ENCODE results near the gene LAMA2.

DNA sequence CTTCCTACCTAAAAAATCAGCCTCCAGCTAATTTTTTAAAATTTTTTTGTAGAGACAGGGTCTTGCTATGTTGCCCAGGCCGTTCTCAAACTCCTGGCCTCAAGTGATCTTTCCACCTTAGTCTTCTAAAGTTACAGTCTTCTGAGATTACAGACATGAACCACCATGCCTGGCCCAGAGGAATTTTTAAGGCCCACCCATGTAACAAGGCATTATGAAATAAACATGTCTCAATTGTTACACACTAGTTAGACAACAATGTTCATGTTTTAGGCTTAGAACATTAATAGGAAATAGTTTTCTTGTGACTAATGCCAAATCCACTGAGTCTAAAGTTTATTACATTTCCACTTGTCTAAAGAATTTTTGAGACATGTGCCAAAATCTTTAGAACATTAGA is 221.2 kb downstream of the LAMA2 start:
- TF ChIP-seq EZH2phosphoT487 (IDR thresholded peaks at IDR 0.05; ENCODE audit: borderline replicate concordance): no peak
- TF ChIP-seq, protein P1, sequence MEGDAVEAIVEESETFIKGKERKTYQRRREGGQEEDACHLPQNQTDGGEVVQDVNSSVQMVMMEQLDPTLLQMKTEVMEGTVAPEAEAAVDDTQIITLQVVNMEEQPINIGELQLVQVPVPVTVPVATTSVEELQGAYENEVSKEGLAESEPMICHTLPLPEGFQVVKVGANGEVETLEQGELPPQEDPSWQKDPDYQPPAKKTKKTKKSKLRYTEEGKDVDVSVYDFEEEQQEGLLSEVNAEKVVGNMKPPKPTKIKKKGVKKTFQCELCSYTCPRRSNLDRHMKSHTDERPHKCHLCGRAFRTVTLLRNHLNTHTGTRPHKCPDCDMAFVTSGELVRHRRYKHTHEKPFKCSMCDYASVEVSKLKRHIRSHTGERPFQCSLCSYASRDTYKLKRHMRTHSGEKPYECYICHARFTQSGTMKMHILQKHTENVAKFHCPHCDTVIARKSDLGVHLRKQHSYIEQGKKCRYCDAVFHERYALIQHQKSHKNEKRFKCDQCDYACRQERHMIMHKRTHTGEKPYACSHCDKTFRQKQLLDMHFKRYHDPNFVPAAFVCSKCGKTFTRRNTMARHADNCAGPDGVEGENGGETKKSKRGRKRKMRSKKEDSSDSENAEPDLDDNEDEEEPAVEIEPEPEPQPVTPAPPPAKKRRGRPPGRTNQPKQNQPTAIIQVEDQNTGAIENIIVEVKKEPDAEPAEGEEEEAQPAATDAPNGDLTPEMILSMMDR (conservative IDR thresholded peaks at IDR 0.05; ENCODE audit: low read length): no peak
